Hematopoietic multipotent progenitor cell treated with erythropoietin and hydrocortisone succinate and interleukin-3 and kit ligand, for 8 days (in vitro differentiated cells): Measurements from ENCODE around the gene TIMM44.
"Not testable (repeated sequence)": the region's sequence is repeated elsewhere in the genome, so short reads cannot be mapped to it uniquely, and the experiment has no call there.

ENCODE experiments used
- DNase-seq: peaks from one replicate; pipeline ENCODE4 v3.0.0-alpha.2; 2015

TIMM44 gene

DNA sequence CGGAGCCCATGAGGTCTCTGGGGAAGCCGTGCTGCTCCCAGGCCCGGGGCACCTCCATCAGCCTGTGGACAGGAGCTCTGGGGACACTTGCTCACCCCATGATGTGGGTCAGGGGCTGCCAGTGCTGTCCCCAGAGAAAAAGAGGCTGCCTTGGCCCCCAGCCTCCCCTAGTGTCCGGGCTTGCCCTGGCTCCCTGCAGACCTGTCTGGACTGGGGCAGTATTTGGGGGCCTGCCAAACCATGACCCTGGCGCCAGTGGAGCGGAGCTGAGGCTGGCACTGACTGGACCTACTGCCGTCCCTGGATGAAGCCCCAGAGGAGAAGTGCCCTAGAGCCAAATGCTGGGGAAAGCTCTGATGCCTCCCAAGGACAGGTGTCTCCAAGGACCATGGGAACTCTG is 31.6 kb upstream of the TIMM44 start:
- DNase-seq: no peak

DNA sequence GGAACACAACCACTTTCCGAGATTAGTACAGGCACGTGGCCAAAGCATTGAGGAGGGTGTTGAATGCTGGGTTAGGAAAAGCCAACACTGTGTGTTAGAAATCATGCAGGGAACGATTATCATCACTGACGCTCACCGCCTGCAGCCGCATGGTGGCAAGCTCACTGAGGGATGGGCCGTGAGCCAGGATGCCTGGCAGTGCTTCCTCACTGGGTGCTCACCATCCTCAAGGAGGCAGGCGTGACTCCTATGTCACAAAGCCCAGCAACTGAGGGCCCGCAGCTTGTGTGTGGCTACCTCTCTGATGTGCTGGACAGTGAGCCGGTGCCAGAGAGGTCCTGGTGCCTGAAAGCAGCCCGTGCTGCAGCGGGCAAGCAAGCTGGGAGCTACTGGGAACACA is 30.4 kb upstream of the TIMM44 start:
- DNase-seq: no peak

- no peak for DNase-seq
Observed at GRCh38 chr19:7971553-7972520, 28.4 kb upstream of the TIMM44 start.

- DNase-seq: peak; percentile 57
Observed at GRCh38 chr19:7970716-7971448, 27.4 kb upstream of the TIMM44 start.

DNA sequence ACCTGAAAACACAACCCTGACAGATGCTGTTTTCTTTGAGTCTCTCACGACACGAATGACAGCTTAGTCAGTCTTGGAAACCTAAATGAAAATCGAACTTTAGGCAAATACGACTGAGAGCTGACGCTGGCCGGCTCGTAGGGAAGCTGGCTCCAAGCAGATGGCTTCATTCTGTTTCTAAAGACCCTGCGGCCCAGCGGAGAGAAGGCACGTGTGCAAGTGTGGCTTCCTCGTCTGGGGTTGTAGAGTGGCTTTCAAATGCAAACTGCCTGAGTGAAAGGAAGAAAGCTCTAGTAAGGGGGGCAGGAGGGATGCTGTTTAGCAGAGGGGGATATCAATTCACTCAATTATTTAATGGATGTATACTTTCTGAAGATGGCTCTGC is 26.1 kb upstream of the TIMM44 start:
- no peak for DNase-seq

DNA sequence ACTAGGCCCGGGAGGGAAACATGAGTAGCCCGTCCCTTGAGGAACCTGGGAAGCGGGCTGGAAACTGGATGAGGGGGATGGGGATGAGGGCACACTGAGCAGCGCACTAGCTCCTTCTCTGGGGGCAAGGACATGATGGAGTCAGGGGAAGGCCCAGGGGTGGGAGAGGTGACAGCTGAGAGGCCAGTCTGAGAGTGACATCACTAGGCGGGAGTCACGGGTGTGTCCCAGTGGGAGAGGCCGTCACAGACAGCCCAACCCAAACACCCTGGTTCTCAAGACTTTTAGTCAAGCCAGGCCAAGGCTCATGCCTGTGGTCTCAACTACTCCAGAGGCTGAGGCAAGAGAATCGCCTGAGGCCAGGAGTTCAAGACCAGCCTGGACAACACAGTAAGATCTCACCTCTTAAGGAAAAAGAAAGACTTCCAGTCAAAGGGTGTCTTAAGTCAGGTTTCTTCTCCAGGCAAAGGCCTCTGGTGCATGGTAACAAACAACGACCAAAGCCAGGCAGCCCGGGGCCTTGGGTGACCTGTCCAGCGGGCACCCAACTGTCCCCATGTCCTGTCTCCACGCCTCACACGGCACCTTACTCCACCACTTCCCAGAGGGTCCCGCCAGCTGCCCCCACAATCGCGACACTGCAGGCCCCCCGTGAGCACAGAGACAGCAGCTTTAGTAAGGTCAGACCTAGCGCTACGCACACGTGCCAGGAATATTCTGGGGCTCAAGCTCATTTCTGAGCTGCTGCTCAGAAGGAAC is 25.5 kb upstream of the TIMM44 start:
- DNase-seq: peak; percentile 59

DNA sequence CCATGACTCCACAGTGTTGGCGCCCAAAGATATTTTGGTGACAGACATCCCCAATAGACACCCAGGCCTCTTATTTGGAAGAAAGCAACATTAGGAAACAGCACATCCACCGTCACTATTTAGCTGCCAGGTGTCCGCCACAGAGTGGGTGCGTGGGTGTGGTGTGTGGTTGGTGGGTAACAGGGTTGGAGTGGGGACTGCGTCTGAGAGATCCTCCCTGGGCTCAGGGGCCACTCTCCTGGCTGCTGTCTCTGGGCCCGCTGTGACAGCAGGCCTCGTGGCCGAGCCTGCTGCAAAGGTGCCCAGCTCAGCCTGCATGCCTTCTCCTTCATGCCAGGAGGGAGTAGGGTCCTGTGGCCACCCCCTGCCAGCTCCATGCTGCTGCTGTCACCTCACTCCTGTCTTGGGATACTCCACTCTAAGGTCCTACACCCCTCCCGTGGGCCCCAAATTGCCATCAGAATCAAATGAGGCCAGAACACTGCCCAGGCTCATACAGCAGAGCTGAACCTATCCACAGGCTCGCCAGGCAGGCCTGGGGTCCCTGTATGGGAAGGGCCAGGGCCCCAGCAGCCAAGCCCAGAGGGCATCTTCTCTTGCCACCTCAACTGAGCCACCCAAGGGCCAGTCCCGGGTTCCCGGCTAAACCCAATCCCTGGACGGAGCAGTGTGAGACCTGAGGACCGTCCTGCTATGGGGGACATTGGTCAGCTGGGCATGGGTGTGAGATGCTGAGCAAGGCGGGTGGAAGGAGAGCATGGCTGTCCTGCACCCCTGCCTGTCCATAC is 24.7 kb upstream of the TIMM44 start:
- DNase-seq: no peak

GRCh38 chr19:7965921-7966665 is 22.6 kb upstream of the TIMM44 start:
- no peak for DNase-seq

- no peak for DNase-seq
Observed at GRCh38 chr19:7965259-7965841, 21.9 kb upstream of the TIMM44 start.

GRCh38 chr19:7963566-7963965 is 20.1 kb upstream of the TIMM44 start:
- DNase-seq: no peak

DNA sequence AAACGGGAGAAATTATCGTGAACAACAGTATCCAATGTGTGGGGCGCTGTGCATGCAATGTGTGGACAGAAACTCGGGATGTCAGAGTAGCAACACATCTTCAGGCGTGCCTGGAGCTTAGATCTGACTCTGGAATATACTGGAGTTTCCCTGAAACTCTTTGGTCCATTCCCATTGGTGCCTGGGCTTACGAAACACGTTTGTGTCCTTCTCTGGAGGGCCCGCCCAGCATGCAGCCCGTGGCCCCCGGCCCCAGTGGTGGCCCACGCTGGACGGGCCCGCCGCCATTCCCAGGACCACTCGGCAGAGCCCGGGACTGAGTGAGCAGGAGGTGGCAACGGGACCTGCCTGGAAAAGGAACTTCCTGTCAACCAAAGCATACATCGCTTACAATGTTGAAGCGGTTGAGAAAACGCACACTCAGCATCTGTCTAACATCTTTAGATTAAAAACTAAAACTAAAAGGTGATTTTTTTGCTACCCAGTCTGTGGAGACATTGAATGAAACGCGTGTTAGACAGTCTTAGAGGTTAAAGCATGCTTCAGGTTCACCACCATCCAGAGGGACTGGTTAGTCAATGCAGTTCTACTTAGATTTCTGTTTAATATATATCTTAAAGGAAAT is 19.3 kb upstream of the TIMM44 start:
- no peak for DNase-seq

DNA sequence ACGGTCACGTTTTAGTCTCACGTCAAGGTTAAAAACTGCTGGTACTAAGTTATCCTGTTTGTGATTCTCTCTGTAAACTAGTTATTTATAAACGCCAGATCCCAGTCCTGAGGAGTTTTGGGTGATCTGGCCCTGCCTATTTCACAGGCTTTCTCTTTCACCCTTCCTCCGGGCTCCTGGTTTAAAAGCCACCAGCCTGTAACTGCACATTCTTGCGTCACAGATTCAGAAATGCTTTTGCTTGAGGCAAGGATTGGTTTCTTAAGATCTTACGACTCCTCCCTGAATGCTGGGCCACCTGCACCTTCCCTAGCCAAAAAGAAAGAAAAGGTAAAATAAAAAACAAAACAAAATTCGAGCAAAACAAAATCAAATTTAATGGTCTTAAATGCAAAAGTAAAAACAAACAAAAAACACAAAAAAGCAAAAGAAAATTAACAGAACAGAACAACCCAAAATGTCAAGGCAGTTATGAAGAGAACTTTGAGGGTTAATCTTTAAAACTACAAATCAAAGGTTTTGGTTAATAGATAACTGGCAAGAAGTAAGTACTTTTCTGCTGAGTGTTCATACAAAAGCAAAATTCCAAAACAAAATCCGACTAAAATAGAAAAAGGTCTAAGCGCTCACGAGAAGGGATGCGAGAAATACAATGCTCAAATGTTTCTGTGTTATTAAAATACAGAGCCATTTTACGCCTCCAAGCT is 18.6 kb upstream of the TIMM44 start:
- DNase-seq: no peak

DNA sequence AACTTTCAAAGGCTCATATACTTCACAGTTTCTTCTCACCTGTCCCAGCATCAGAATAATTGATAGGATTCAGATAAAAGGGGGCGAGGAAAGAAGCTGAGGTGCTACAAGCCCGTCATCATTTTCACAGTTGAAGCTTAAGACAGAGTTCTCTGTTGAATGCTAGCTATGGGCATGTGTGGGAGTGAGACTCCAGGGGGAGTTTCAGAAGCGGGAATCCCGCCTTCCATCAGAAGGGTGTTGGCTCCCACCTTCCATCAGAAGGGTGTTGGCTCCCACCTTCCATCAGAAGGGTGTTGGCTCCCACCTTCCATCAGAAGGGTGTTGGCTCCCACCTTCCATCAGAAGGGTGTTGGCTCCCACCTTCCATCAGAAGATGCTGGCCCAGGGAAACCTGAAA is 17.6 kb upstream of the TIMM44 start:
- DNase-seq: not testable (repeated sequence)

DNA sequence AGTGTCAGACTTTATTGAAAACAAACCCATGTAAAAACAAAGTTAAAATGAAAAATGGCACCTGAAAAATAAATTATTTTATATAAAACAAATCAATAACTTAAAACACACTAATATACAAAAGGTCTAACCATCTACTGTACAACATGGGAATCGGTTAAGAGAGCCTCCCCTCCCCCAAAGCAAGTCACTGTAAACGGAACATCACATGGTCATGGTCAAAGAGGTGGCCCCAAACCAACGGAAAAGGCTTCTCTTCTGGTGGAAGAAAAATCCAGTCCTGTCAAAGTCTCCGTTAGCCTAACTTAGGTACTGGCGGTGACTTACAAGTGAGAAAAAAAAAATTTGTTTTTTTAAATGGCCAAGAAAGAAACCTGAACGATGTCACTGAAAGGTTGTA is 15.7 kb upstream of the TIMM44 start:
- DNase-seq: peak; percentile 31

GRCh38 chr19:7955696-7956095 is 12.2 kb upstream of the TIMM44 start:
- DNase-seq: no peak

DNA sequence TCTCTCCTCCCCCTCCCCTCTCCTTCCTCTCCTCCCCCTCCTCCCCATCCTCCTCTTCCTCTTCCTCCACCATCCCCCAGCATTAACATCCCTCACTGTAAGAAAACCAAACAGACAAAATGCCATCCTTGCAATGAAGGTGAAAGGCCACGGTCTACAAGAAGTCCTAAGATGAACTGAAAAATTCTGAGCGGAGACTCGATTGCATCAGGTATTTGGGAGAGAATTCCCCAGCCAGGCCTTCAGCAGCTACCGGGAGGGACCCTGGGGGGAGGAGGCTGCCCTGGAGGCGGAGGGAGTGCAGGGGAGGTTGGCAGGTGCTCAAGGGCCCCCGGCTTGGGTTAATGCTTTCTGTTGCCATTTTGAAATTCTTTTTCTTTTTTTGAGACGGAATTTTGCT is 10.1 kb upstream of the TIMM44 start:
- no peak for DNase-seq

GRCh38 chr19:7953060-7953459 is 9.6 kb upstream of the TIMM44 start:
- no peak for DNase-seq

GRCh38 chr19:7947939-7948338 is 4.5 kb upstream of the TIMM44 start:
- DNase-seq: no peak

DNA sequence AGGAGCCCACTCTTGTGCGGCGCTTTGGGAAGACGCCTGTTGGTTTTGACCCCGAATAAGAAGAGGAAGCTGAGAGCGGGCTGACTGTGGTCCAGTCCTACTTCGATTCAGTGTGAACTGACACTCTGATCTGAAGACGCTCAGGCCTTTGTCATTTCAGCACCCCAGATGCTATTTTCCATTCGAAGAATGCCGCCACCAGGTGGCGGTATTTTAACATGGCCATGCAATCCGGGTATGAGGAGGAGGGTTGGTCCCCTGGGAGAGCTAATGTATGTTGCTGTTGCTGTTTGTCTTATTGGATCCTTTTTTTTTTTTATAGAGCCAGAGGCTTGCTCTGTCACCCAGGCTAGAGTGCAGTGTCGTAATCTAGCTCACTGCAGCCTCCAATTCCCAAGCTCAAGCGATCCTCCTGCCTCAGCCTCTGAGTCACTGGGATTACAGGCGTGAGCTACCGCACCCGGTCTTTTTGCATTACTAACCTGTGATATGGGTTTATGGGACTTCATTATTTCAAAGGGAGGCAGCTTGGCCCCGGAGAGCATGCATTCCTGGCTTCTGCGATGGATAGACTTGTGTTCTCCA is 803 bp upstream of the TIMM44 start:
- peak; percentile 94 for DNase-seq

GRCh38 chr19:7942981-7943443 is 454 bp downstream of the TIMM44 start:
- no peak for DNase-seq
